Transverse colon (tissue), 4 donors: Measurements from ENCODE around the gene SFTPB. TPM values are rescaled to one million over a fixed set of nuclear protein-coding genes. Genes with fewer than 3 reads are reported as not detected.

Source experiments
- DNase-seq: peaks from one replicate; pipeline ENCODE4 v3.0.0-alpha.2; 2019
- H3K27ac ChIP-seq, 4 donors: fragments of 200-600 bp; sonication (generic); 2 replicates each; pipeline ENCODE4 v1.5.1; 2016 to 2018; ENCODE audit warnings: inconsistent platforms in 4 of 4
- H3K27me3 ChIP-seq: fragments of 200-600 bp; sonication (generic); 2 replicates; pipeline ENCODE4 v1.5.1; 2017; ENCODE audit warnings: inconsistent platforms
- H3K36me3 ChIP-seq, 4 donors: fragments of 200-600 bp; sonication (generic); 2 replicates each; pipeline ENCODE4 v1.5.1; 2017 to 2019; ENCODE audit warnings: inconsistent platforms in 4 of 4
- H3K4me1 ChIP-seq, 4 donors: fragments of 200-600 bp; sonication (generic); 2 replicates each; pipeline ENCODE4 v1.5.1; 2017 to 2020; ENCODE audit warnings: inconsistent platforms in 4 of 4
- H3K4me3 ChIP-seq, 4 donors: fragments of 200-600 bp; sonication (generic); 1 replicate in 1 of 4; 2 replicates in 3 of 4; pipeline versions ENCODE4 v1.5.1 to v1.6.1; 2017 to 2019; ENCODE audit warnings: inconsistent platforms in 4 of 4
- H3K9me3 ChIP-seq, 2 donors: fragments of 200-600 bp; sonication (generic); 2 replicates each; pipeline ENCODE4 v1.5.1; 2017 to 2019; ENCODE audit warnings: inconsistent platforms in 2 of 2
- CTCF ChIP-seq, 5 experiments: fragments of 200-600 bp in 3 of 5; fragments of 450-650 bp in 2 of 5; sonication (generic) in 3 of 5; IDR thresholded peaks; 1 replicate in 2 of 5; 2 replicates in 3 of 5; pipeline ENCODE4 v1.5.1; 2016 to 2017; ENCODE audit warnings: antibody characterized with exemption in 5 of 5, inconsistent platforms in 3 of 5, mild to moderate bottlenecking in 2 of 5, moderate library complexity in 1 of 5
- EP300 ChIP-seq: sonication (generic); formaldehyde crosslinking; IDR thresholded peaks from one replicate; pipeline ENCODE4 v1.6.1; 2017; ENCODE audit warnings: antibody characterized with exemption, low read depth
- POLR2A ChIP-seq: fragments of 450-650 bp; IDR thresholded peaks from one replicate; pipeline ENCODE4 v1.6.1; 2016; ENCODE audit warnings: antibody characterized with exemption, mild to moderate bottlenecking, moderate library complexity
- POLR2AphosphoS5 ChIP-seq, 3 donors: sonication (generic); formaldehyde crosslinking; IDR thresholded peaks; one replicate each; pipeline ENCODE4 v1.6.1; 2016; ENCODE audit warnings: antibody characterized with exemption in 3 of 3
- WGBS, 2 donors: methylation state at CpG; one replicate each; pipeline ENCODE4 v1.1.5; 2018; ENCODE audit warnings: low coverage in 1 of 2; 5-methylcytosine and 5-hydroxymethylcytosine counted together
- in situ Hi-C, 4 donors: fragments of 200-750 bp; cut with MboI; loops; one replicate each; pipeline versions ENCODE4 v1.15.0 to v1.15.1; 2017; ENCODE audit warnings: low sequenced_read_pairs in 3 of 4, low pct_ligation_motif_present in 1 of 4, low pct_unique_long_range_greater_than_20kb in 1 of 4
- intact Hi-C: fragments of 100-400 bp; cut with DNase I; formaldehyde crosslinking; loops from one replicate; pipeline ENCODE4 v1.15.1; 2023; ENCODE audit warnings: low total_unique reads
- total RNA-seq, 4 donors: library from RNA; depleted of rRNA; stranded (reverse); fragments of >200 nt; gene quantifications; one replicate each; pipeline ENCODE4 v1.1.0, GENCODE V29; 2016

Gene SFTPB
- total RNA-seq, 4 donors from 2014 or later = not detected

- H3K36me3 ChIP-seq = no peaks in the 10 kb centered on the region
- in situ Hi-C loops (no loop called here), intact Hi-C loops (no loop called here)
- H3K27ac ChIP-seq = no peak overlapping the region
- H3K4me1 ChIP-seq = peaks cover 0 to 4% (median 0%) of the 10 kb centered on the region in 4 donors
- no peak for DNase-seq
- TF ChIP-seq EP300 (no peak), POLR2A (no peak), CTCF (IDR thresholded peaks at IDR 0.05) (no peak)
- H3K4me3 ChIP-seq = no peak overlapping the region
- peaks cover 8% of the 10 kb centered on the region for H3K27me3 ChIP-seq
- 70 to 83% methylated on average over 2 to 5 of the region's 5 CpGs for WGBS, 2 donors
- no peaks in the 10 kb centered on the region for H3K9me3 ChIP-seq
Observed at GRCh38 chr2:85692039-85692645, 24.1 kb upstream of the SFTPB start.

DNA sequence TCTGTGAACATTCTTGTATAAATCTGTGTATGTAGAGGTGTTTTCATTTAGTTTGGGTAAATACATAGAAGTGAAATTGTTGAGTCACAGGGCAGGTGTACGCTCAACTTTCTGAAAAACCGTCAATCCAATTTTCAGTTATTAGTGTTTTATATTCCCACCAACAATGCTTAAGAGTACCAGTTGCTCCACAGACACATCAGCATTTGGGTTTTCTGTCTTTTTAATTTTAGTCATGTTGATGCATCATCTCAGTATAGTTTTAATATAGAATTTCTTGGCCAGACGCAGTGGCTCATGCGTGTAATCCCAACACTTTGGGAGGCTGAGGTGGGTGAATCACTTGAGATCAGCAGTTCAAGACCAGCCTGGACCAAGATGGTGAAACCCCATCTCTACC, 22.9 kb upstream of the SFTPB start:
- in situ Hi-C loops (no loop called here), intact Hi-C loops (no loop called here)
- Histone ChIP-seq H3K4me3 (no peak overlapping the region), H3K36me3 (no peaks in the 10 kb centered on the region), H3K9me3 (no peaks in the 10 kb centered on the region), H3K27ac (no peak overlapping the region), H3K27me3 (peaks cover 8% of the 10 kb centered on the region), H3K4me1 (peaks cover 0 to 5% (median 0%) of the 10 kb centered on the region in 4 donors)
- DNase-seq = no peak
- WGBS, 2 donors = 78 to 81% methylated on average over 4 of the region's 4 CpGs
- no peak for TF ChIP-seq EP300
- no peak for TF ChIP-seq POLR2A
- TF ChIP-seq POLR2AphosphoS5 (IDR thresholded peaks at IDR 0.05) = no peak
- TF ChIP-seq CTCF (IDR thresholded peaks at IDR 0.05) = no peak

DNA sequence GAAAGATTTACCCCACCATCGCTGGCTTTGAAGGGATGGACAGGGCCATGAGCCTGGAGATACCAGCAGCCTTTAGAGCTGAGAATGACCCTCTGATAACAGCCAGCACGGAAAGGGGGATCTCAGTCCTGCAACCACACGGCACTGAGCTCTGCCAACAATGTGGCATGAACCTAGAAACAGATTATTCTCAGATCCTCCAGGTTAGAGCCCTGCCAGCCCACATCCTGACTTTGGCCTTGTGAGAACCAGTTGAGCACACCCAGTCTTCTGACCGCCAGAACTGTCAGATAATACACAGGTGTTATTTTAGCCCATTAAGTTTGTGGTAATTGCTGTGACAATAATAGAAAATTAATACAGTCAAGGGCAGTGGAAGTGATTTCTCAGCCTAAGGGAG, 16.8 kb upstream of the SFTPB start:
- Histone ChIP-seq H3K4me3 (no peak overlapping the region), H3K36me3 (no peaks in the 10 kb centered on the region), H3K4me1 (peaks cover 0 to 5% (median 0%) of the 10 kb centered on the region in 4 donors), H3K9me3 (no peaks in the 10 kb centered on the region), H3K27ac (no peak overlapping the region), H3K27me3 (peaks cover 8% of the 10 kb centered on the region)
- in situ Hi-C loops (no loop called here), intact Hi-C loops (no loop called here)
- WGBS, 2 donors = 76% methylated on average over 4 of the region's 4 CpGs; no CpG with 5 or more reads in 1 of the 2 donors
- DNase-seq = no peak
- no peak for TF ChIP-seq EP300
- no peak for TF ChIP-seq CTCF (IDR thresholded peaks at IDR 0.05)
- no peak for TF ChIP-seq POLR2A
- TF ChIP-seq POLR2AphosphoS5 (IDR thresholded peaks at IDR 0.05) = no peak

DNA sequence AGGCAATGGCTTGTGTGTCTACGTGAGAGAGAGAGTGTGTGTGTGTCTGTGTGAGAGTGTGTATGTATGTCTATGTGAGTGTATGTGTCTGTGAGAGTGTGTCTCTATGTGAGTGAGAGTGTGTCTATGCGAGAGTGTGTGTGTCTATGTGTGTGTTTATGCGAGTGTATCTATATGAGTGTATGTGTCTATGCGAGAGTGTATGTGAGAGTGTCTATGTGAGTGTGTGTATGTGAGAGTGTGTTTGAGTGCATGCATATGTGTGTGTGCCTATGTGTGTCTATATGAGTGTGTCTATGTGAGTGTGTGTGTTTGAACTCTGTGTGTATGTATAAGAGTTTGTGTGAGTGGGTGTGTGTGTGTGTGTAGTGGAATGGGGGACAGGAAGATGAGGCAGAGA, 16.4 kb upstream of the SFTPB start:
- no peaks in the 10 kb centered on the region for H3K36me3 ChIP-seq
- H3K9me3 ChIP-seq = no peaks in the 10 kb centered on the region
- in situ Hi-C loops = no loop called here
- peaks cover 0 to 5% (median under 1%) of the 10 kb centered on the region in 4 donors for H3K4me1 ChIP-seq
- DNase-seq = no peak
- H3K27me3 ChIP-seq = peaks cover 8% of the 10 kb centered on the region
- intact Hi-C loops = no loop called here
- TF ChIP-seq POLR2AphosphoS5 (IDR thresholded peaks at IDR 0.05) = no peak
- no peak for TF ChIP-seq POLR2A
- TF ChIP-seq EP300 = no peak
- no peak for TF ChIP-seq CTCF (IDR thresholded peaks at IDR 0.05)
- no peak overlapping the region for H3K4me3 ChIP-seq
- H3K27ac ChIP-seq = no peak overlapping the region
- WGBS, 2 donors = 92 to 93% methylated on average over 4 of the region's 4 CpGs
